Measurements from ENCODE around the gene CACNA1H. TPM values are rescaled to one million over a fixed set of nuclear protein-coding genes. Genes with fewer than 3 reads are reported as not detected.

The CACNA1H gene
- total RNA-seq, 1 donor from 2014 or later: 3.2 TPM

GRCh38 chr16:1121009-1121408 is 31.9 kb upstream of the CACNA1H start:
- ATAC-seq (no peak), DNase-seq (no peak)
- intact Hi-C loops (cut with micrococcal nuclease): no loop called here

DNA sequence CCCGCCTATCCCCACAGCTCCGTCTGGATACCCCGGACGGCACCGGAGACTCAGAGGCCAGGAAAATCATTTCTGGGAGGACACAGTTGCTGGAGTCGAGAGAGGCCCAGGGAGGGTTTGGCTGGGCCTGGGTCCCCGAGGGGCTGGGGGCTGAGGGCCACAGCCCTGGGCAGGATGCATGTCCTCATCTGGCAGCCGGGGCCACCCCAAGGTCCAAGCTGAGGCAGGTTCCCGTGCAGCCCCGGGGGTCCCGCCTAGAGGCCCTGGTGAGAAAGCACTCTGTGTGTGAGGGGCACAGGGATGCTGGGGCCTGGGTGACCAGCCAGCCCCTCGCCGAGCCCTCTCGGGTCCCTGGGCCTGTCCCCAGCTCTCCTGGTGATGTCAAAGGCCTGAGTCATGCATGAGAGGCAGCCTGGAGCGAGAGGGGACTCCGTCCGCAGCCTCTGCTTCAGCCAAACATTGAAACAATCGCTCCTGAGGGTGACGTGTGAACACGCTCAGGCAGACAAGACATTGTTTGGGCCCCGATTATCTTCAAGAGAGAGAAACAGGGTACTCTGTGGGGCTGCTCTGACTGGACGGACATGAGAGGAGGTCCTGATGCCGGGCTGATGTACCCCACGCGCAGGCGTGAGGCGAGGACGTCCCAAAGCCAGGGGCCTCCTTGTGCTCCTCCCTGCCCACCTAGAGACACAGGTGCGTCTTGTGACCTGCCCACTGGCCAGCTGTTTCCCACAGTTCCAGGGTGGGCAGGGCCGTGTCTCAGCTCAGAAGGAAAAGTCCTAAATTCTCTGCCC is 31.1 kb upstream of the CACNA1H start:
- no peak for DNase-seq
- ATAC-seq: no peak
- intact Hi-C loops (cut with micrococcal nuclease): no loop called here

GRCh38 chr16:1122398-1122765 is 30.5 kb upstream of the CACNA1H start:
- ATAC-seq (no peak), DNase-seq (no peak)
- intact Hi-C loops (cut with micrococcal nuclease): no loop called here

DNA sequence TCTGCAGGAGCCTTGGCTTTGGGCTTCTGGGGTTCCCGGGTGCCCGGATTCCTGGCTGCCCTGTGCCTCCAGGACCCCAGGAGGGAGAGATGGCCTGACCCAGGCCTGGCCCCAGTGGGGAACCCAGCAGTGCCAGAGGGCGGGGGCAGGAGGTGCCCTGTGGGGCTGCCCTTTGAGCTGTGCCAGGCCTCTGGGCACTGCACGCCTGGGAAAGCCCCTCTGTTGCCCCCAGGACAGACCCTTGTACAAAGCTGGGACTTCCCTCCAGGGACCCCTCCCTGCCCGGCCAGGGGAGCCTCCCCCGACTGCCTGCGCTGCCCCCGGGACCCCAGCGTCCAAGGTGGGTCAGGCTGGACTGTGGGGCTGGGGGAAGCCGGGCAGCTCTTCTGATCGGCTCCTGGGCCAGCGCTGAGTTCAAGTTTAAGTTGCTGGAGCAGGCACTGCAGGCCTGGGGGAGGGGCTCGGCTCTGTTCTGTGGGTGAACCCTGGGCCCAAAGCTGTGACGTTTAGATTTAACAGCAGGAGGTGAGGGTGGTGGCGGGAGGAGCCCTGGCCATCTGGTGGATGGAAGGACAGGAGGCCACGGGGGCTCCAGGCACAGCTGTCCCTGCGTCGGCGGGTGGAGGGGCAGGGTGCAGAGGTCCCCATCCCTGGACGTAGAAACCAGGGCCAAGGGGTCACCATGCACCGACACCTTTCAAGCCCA is 29.2 kb upstream of the CACNA1H start:
- intact Hi-C loops (cut with micrococcal nuclease): no loop called here
- DNase-seq: no peak
- ATAC-seq: no peak

DNA sequence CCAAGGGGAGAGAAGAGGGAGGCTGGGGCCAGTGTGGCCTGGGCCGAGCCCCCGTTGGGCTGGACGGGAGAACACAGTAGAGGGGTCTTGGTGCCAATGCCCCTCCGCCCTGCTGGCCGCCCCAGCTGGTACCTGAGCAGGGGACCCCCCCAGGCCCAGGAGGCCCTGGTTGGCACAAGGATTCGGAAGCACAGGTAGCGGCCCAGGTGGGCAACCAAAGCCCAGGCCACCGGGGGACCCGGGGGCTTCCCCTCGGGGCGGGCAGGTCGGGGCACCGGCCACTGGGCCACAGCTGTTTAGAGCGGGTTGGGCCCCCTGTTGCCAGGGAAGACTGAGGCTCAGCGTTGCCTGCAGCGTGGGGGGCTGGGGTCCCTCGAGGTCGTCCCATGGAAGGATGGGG is 28.6 kb upstream of the CACNA1H start:
- intact Hi-C loops (cut with micrococcal nuclease): no loop called here
- ATAC-seq (no peak), DNase-seq (no peak)

DNA sequence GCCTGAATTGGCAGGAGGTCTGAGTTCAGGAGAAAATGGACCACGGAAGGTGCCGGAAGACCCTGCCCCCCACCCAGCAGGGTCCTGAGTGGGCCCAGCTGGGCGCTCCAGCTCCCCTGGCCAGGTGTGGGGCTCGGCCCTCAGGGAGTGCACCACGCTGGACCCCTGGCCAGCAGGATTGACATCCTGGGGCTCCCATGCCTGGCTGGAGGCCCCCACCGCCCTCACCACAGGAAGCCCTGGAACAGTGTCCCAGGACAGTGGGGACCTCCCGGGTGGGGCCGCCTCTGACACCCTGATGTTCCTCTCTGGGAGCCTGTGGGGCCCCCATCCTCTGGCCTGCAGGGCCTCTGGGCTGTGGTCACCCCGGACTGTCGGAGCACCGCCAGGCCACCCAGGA is 28.1 kb upstream of the CACNA1H start:
- intact Hi-C loops (cut with micrococcal nuclease): no loop called here
- ATAC-seq (no peak), DNase-seq (no peak)

DNA sequence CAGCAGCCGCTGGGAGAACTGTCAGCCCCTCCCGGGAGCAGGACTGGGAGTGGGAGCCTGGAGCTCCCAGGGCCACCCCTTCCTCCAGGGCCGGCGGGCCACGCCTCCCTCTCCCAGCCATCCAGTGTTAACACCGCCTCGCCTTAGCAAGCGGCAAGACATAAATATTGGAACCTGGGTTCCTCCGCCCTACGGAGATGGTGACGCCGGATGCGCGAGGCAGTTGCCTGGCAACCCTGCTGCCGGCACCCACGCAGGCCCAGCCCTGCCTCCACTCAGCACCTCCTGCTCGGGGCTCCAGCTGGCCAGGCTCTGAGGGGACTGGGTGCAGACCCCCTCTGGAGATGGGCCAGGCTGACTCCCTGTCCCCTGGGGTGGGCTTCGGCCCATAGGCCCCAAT is 27.4 kb upstream of the CACNA1H start:
- ATAC-seq (no peak), DNase-seq (no peak)
- intact Hi-C loops (cut with micrococcal nuclease): no loop called here

- ATAC-seq: no peak
- DNase-seq: no peak
- intact Hi-C loops (cut with micrococcal nuclease): no loop called here
These were observed 26.9 kb upstream of the CACNA1H start for GRCh38 chr16:1126044-1126443.

DNA sequence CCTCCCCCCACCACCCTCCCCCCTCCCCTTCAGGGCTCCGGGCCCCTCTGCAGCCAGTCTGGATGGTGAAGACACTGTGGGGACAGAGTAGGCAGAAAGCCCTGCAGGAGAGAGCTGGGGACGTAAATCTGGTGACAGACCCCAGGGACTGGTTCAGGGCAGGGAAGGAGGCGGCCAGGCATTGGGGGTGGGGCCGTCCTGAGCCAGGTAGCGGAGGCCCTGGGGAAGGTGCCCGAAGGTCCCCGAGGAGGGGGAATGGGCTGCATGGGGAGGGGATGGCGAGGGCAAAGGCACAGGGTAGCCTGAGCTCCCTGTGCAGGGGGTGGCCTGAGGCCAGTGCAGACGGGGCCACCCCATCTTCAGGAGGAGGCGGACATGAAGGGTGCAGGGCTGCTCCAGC is 26.3 kb upstream of the CACNA1H start:
- intact Hi-C loops (cut with micrococcal nuclease): no loop called here
- ATAC-seq (no peak), DNase-seq (no peak)

GRCh38 chr16:1127101-1127500 is 25.8 kb upstream of the CACNA1H start:
- ATAC-seq (no peak), DNase-seq (no peak)
- intact Hi-C loops (cut with micrococcal nuclease): no loop called here

- intact Hi-C loops (cut with micrococcal nuclease): no loop called here
- no peak for DNase-seq
- no peak for ATAC-seq
These were observed 24.8 kb upstream of the CACNA1H start for GRCh38 chr16:1127971-1128715.

DNA sequence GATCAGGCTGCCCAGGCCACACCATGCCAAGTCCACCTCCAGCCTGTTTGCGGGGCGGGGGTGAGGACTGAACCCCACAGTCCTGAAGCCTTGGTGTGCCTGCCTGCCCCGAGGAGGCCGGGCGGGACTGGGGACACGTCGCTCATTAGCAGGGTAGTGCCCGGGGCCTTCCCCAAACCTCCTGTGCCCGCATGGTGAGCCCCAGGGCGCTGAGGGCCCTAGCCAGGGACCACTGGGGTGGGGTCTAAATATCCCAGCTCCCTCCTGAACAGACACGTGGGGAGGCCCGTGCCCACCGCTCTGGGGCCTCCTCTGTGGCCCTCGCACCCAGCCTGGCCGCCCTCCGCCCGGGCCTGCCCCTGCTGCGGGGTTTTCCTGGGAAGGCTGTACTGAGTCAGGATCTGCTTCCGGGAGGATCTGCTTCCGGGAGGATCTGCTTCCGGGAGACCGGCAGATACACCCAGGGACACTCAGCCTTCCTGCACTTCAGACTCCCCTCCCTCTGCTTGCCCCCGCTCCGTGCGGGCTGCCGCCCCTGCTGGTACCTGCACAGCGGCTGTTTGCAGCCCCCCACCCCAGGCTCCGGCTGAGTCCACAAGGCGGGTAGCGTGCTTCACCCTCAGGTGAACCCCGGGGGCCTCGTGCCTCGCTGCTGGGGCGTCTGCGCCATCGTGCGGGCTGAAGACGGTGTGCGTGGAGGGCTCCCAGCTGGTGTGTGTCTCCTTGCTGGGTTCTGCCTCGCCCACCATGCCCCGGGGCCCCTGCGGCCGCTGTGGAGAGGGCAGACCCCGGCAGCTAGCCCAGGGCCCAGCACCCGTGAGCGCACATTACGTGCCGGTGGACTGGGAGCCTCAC is 23.6 kb upstream of the CACNA1H start:
- ATAC-seq: no peak
- DNase-seq: no peak
- intact Hi-C loops (cut with micrococcal nuclease): no loop called here

DNA sequence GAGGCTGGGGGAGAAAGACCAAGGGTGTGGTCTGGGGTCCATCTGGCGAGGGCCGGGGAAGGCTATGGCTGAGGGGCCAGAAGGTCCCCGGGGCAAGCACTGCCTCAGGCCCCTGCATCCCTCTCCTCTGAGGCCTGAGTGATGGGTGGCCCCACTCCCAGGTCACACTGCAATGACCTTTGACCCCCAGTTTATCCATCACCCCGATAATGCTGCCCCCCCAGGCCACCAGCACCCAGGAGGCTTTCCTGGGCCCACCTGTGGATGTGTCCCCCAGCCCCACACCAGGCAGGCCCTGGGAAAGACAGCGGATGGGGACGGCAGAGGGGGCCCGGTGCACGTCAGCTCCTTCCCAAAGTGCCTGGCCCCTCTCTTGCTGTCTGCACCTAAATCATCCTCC is 22.5 kb upstream of the CACNA1H start:
- intact Hi-C loops (cut with micrococcal nuclease): no loop called here
- DNase-seq (no peak), ATAC-seq (no peak)

- ATAC-seq (no peak), DNase-seq (no peak)
- intact Hi-C loops (cut with micrococcal nuclease): no loop called here
These were observed 21.4 kb upstream of the CACNA1H start for GRCh38 chr16:1131378-1131994.

GRCh38 chr16:1132431-1132830 is 20.5 kb upstream of the CACNA1H start:
- intact Hi-C loops (cut with micrococcal nuclease): no loop called here
- ATAC-seq (no peak), DNase-seq (no peak)

DNA sequence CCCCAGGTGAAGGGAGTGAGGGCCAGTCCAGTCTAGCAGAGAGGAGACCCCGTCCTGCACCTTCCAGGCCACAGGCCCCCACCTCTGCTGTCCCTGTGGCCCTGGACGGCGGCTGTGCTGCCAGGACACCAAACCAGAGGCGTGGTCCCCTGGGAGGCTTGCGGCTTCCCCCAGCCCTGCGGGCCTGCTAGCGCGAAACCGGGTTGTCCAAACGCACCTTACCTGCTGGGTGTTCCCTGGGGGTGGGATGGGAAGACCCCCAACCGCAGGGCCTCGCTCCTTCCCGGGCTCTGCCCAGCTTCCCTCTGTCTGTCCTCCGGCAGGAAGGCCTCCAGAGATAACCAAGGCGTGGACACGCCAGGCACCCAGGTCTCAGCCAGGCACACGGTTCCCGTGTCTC is 19.6 kb upstream of the CACNA1H start:
- no peak for ATAC-seq
- intact Hi-C loops (cut with micrococcal nuclease): no loop called here
- DNase-seq: no peak

GRCh38 chr16:1133810-1134520 is 18.9 kb upstream of the CACNA1H start:
- ATAC-seq (no peak), DNase-seq (no peak)
- intact Hi-C loops (cut with micrococcal nuclease): no loop called here

DNA sequence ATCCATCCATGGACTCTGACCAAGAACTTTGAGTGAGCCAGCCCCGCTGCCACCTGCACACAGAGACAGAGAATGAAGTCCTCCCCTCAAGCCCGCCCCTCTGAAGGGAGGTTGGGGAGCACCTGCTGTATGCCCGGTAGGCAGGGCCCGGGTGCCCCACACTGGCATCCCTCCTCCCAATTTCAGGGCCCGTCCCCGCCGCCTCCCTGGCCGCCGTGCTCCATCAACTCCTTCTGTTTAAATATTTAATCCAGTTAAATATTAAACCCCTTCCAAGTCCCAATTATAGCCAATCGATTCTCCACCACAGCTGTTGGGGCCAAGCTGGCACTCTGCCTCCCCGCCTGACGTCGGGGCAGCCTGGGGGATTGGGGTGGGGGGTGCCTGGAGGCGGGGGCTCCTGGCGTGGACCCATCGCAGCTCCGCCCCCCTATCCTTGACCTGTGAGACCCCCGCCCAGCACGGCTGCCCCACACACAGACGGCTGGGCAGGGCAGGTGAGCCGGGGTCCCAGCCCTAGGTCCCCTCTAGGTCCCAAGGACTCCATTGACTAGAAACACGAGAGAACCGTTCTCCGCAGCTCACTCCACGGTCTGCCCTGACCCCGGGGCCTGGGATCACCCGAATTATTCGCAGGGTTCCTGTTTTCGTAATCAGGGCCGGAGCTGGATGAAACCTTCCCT is 18.0 kb upstream of the CACNA1H start:
- intact Hi-C loops (cut with micrococcal nuclease): no loop called here
- ATAC-seq (no peak), DNase-seq (no peak)

All from left ventricle myocardium superior (tissue), 1 donor.